ENCODE measurements around the gene GDF15. TPM values are rescaled to one million over a fixed set of nuclear protein-coding genes. Genes with fewer than 3 reads are reported as not detected.

Gene GDF15
- total and polyA plus RNA-seq, 8 donors: 15.7 to 180 (median 34.6) TPM

GRCh38 chr19:18390065-18390907 lies 4.3 kb downstream of the GDF15 start:
- Histone ChIP-seq H3K4me1 (peaks cover 12 to 89% of the 10 kb centered on the region in 2 donors), H3K36me3 (peaks cover 0 to 45% of the 10 kb centered on the region in 2 donors), H3K27me3 (no peaks in the 10 kb centered on the region), H3K4me3 (no peak overlapping the region), H3K27ac (no peak overlapping the region), H3K9me3 (no peaks in the 10 kb centered on the region)
- DNase-seq (no peak), ATAC-seq (no peak)
- intact Hi-C loops (cut with DNase I): no loop called here
- no peak for TF ChIP-seq CTCF (IDR thresholded peaks at IDR 0.05)

- H3K4me3 ChIP-seq: peak overlapping the region in 1 of 2 donors; percentile 69
- no peaks in the 10 kb centered on the region for H3K9me3 ChIP-seq
- intact Hi-C loops (cut with DNase I): no loop called here
- peaks cover 0 to 52% of the 10 kb centered on the region in 2 donors for H3K36me3 ChIP-seq
- H3K27ac ChIP-seq: peak overlapping the region in 1 of 2 donors; percentile 87
- DNase-seq: no peak
- ATAC-seq: no peak
- peaks cover 7 to 81% of the 10 kb centered on the region in 2 donors for H3K4me1 ChIP-seq
- H3K27me3 ChIP-seq: peaks cover 0 to 3% of the 10 kb centered on the region in 2 donors
- no peak for TF ChIP-seq CTCF (IDR thresholded peaks at IDR 0.05)
Measured at GRCh38 chr19:18391509-18392075, 5.6 kb downstream of the GDF15 start.

- peak overlapping the region; percentile 1 to 87 for H3K27ac ChIP-seq
- intact Hi-C loops (cut with DNase I): no loop called here
- ATAC-seq: peak; percentile 45
- H3K36me3 ChIP-seq: peaks cover 0 to 52% of the 10 kb centered on the region in 2 donors
- peaks cover 0 to 11% of the 10 kb centered on the region in 2 donors for H3K27me3 ChIP-seq
- DNase-seq: peak in 2 of 4 donors; percentile 86 to 87
- peaks cover 7 to 80% of the 10 kb centered on the region in 2 donors for H3K4me1 ChIP-seq
- no peak for TF ChIP-seq CTCF (IDR thresholded peaks at IDR 0.05)
- peak overlapping the region in 1 of 2 donors; percentile 69 for H3K4me3 ChIP-seq
- H3K9me3 ChIP-seq: no peaks in the 10 kb centered on the region
Measured at GRCh38 chr19:18392417-18392816, 6.5 kb downstream of the GDF15 start.

- DNase-seq: no peak
- peak; percentile 6 for ATAC-seq
- H3K9me3 ChIP-seq: no peaks in the 10 kb centered on the region
- peak overlapping the region in 1 of 2 donors; percentile 69 for H3K4me3 ChIP-seq
- no peak for TF ChIP-seq CTCF (IDR thresholded peaks at IDR 0.05)
- peaks cover 7 to 80% of the 10 kb centered on the region in 2 donors for H3K4me1 ChIP-seq
- intact Hi-C loops (cut with DNase I): no loop called here
- H3K27me3 ChIP-seq: peaks cover 0 to 16% of the 10 kb centered on the region in 2 donors
- peaks cover 0 to 52% of the 10 kb centered on the region in 2 donors for H3K36me3 ChIP-seq
- peak overlapping the region; percentile 1 to 87 for H3K27ac ChIP-seq
Measured at GRCh38 chr19:18392926-18393325, 7.0 kb downstream of the GDF15 start.

GRCh38 chr19:18393836-18394235 lies 7.9 kb downstream of the GDF15 start:
- no peak for TF ChIP-seq CTCF (IDR thresholded peaks at IDR 0.05)
- ATAC-seq (peak; percentile 3), DNase-seq (peak in 1 of 4 donors; percentile 92)
- H3K27ac ChIP-seq: peak overlapping the region; percentile 33 to 87
- H3K27me3 ChIP-seq: peaks cover 0 to 16% of the 10 kb centered on the region in 2 donors
- H3K36me3 ChIP-seq: peaks cover 0 to 44% of the 10 kb centered on the region in 2 donors
- intact Hi-C loops (cut with DNase I): no loop called here
- H3K4me1 ChIP-seq: peaks cover under 1 to 80% of the 10 kb centered on the region in 2 donors
- H3K4me3 ChIP-seq: peak overlapping the region in 1 of 2 donors; percentile 69
- no peaks in the 10 kb centered on the region for H3K9me3 ChIP-seq
